Measurements from ENCODE around the gene DNAJB6.

The DNAJB6 gene

DNA sequence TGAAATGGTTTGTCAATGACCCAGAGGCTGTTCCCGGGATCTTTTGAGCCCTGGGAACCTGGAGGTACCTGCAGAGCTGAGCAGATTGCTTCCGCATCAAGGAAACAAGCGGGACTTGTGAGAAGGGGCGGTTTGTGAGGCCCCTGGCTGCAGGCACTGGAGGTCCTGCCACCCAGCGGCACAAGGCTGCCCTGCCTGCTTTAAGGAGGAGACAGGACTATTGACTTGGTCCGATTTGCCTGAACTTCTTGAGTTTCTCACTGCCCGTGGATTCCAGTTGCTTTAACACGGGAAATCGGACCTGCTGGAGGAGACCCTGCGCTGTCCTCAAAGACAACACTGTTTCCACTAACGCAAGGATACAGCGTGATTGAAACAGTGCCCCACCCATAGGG lies 130.1 kb downstream of the DNAJB6 start:
- DNase-seq: no peak
